SK-N-MC (cell line): ENCODE results near the gene SLC22A17.

Experiments used
- DNase-seq: peaks from one replicate; pipeline ENCODE4 v3.0.0-alpha.2; 2011; ENCODE audit warnings: low read depth, low spot score
- H3K27ac ChIP-seq: fragments of 200-600 bp; sonication (generic); 2 replicates; pipeline ENCODE4 v1.5.1; 2016; ENCODE audit warnings: mixed run types
- H3K36me3 ChIP-seq: fragments of 200-600 bp; sonication (generic); 2 replicates; pipeline ENCODE4 v1.6.1; 2017; ENCODE audit warnings: antibody characterized with exemption, low read length, mixed read lengths; ENCODE audit not compliant: insufficient read depth
- H3K4me3 ChIP-seq: fragments of 200-600 bp; sonication (generic); 2 replicates; pipeline ENCODE4 v1.5.1; 2016
- H3K9ac ChIP-seq: fragments of 200-600 bp; sonication (generic); 2 replicates; pipeline ENCODE4 v1.8.0; 2017; ENCODE audit warnings: mixed run types, mixed read lengths; ENCODE audit not compliant: insufficient read length
- H3K9me3 ChIP-seq: fragments of 200-600 bp; sonication (generic); 2 replicates; pipeline ENCODE4 v1.6.1; 2017; ENCODE audit warnings: low read depth, mild to moderate bottlenecking, antibody characterized with exemption, low read length, moderate library complexity, mixed read lengths
- EZH2 ChIP-seq: fragments of 200-600 bp; sonication (generic); IDR thresholded peaks from one replicate; pipeline ENCODE4 v1.6.1; 2017; ENCODE audit warnings: antibody characterized with exemption
- FOXP2 ChIP-seq: optimal IDR thresholded peaks from 2 replicates; pipeline ENCODE3; 2011; ENCODE audit warnings: mild to moderate bottlenecking, moderate library complexity; ENCODE audit not compliant: insufficient read depth; ENCODE audit errors: extremely low read length, control extremely low read depth
- POLR2AphosphoS5 ChIP-seq: IDR thresholded peaks from 2 replicates; pipeline ENCODE4 v1.6.1; 2012; ENCODE audit warnings: mild to moderate bottlenecking, low read depth, low read length, borderline replicate concordance

SLC22A17 gene

DNA sequence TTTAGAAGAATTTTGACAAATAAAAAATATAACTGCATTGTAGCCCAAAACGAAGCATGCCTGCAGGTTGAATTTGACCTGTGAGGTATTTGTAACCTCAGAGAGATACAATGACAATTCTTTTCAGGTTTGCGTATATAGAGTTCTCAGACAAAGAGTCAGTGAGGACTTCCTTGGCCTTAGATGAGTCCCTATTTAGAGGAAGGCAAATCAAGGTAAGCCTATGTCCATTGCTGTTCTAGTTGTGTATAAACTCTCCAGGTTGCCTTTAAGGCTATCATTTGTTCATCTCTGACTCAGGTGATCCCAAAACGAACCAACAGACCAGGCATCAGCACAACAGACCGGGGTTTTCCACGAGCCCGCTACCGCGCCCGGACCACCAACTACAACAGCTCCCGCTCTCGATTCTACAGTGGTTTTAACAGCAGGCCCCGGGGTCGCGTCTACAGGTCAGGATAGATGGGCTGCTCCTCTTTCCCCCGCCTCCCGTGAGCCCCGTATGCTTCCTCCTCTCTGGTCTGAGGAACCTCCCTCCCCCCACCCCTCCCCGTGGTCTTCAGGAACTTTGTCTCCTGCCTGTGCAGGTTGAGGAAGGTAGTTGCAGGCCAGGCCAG lies 28.7 kb downstream of the SLC22A17 start:
- H3K9me3 ChIP-seq, result no peaks in the 10 kb centered on the region
- H3K4me3 ChIP-seq, result no peak overlapping the region
- no peak for DNase-seq
- H3K9ac ChIP-seq, result no peak overlapping the region
- TF ChIP-seq POLR2AphosphoS5 (no peak), FOXP2 (no peak), EZH2 (no peak)
- no peak overlapping the region for H3K27ac ChIP-seq
- H3K36me3 ChIP-seq, result peaks cover 47% of the 10 kb centered on the region

DNA sequence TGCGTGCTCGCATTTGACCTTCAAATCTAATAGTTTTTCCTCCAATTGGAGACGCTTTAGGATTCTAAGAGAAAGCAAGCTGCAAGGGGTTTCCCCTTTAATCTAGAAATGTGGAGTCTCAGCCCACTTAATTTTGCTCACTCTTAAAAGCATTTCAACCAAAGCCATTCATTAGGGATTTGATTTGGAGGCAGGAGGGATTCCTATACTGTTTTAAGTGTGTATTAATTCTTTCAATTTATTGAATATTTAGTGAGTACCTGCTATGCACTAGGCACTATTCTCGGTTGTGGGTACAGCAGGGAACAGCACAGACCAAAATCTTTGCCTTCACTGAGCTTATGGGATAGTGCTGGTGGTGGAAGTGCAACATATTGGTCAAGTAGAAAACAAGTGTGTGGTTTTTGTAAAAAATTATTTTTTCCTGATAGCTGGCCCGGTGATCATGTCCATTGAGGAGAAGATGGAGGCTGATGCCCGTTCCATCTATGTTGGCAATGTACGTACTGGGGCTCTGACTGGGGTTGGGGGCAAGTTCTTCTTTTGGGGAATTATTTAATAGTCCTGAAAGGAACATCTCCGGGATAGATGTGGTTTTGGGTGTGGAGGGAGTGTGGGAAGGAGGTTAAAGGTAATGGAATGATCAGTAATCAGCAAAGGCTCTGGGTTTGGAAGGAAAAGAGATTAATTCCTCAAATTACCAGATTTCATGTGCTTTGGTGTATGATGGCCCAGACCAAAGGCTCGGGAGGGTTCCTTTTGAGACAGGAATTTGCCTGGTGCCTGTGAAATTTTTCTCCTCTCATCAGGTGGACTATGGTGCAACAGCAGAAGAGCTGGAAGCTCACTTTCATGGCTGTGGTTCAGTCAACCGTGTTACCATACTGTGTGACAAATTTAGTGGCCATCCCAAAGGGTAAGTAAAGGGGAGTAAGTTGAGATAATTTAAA lies 29.8 kb downstream of the SLC22A17 start:
- Histone ChIP-seq H3K27ac (peak overlapping the region; percentile 88), H3K36me3 (peaks cover 47% of the 10 kb centered on the region), H3K9me3 (no peaks in the 10 kb centered on the region), H3K9ac (peak overlapping the region; percentile 99), H3K4me3 (peak overlapping the region; percentile 99)
- no peak for TF ChIP-seq POLR2AphosphoS5
- DNase-seq, result no peak

DNA sequence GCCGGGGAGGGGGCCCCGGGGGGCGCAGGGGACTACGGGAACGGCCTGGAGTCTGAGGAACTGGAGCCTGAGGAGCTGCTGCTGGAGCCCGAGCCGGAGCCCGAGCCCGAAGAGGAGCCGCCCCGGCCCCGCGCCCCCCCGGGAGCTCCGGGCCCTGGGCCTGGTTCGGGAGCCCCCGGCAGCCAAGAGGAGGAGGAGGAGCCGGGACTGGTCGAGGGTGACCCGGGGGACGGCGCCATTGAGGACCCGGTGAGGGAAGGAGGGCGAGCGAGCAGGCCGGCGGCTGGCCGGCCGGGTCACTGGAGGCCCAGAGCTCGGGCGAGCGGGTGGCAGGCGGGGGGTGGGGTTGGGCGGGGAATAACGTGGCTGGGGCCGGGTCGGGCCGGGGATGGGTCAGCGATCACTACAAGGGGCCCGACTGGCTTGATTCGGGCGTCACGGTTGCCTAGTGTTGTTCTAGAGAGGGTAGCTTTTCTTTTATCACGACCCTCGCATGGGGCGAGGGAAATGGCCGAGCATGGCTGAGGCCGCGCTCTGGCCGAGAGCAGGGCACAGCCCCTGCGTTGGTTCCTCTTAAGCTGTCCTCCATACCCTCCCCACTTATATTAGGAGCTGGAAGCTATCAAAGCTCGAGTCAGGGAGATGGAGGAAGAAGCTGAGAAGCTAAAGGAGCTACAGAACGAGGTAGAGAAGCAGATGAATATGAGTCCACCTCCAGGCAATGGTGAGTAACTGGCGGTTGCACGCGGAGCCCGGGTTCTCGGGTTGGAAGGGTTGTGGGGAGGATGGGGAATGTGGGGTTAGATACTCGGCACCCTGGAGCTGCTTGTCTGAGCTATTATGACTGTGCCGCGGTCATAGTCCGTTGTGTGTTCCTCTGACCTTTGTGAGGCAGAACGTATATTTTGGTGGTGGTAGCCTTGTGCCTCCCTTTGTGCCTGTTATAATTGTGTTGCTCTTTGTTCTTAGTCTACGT lies 30.8 kb downstream of the SLC22A17 start:
- DNase-seq, result no peak

DNA sequence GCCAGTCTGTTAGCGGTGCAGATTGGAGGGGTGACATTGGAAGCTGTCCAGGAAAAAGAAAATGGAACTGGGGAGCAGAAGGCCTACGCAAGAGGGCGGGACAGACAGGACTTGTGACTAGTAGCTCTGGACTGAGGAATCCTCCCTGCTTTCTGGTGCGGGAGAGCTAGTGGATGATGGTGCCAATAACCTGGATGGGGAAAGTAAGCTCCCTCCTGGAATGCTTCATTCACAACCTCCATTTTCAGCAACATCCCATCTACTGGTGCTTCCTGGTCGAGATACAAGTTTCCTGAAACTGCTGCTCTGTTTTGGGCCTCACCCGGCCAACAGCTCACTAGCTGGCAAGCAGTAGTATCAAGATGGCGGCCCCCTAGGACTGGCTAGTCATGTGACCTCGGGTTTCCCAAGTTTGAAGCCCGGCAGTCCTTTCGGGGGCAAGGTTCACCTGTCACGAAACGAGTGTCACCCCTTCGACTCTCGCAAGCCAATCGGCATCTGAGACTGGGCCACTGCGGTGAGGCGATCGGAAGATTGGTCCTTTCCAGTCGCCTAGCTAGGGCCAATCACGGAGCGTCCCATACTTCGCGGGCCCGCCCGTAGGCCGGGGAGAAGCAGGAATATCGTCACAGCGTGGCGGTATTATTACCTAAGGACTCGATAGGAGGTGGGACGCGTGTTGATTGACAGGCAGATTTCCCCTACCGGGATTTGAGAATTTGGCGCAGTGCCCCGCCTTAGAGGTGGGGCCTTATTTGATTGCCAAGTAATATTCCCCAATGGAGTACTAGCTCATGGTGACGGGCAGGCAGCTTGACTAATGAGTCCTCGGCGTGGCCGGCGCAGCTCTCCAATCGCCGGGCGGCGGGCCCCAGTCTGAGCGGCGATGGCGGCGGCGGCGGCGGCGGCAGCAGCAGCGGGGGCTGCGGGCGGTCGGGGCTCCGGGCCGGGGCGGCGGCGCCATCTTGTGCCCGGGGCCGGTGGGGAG lies 31.8 kb downstream of the SLC22A17 start, which contains the start of gene PABPN1:
Gene PABPN1, plus strand, starts transcription at position 874 of the 988 bp plus-strand sequence. Its CDS starts 13 bp downstream, at position 887.
- TF ChIP-seq FOXP2, result no peak
- TF ChIP-seq POLR2AphosphoS5, result peak; percentile 86
- peak; percentile 99 for DNase-seq
- peak within 1 kb of the TSS; percentile 99 for H3K4me3 ChIP-seq
- H3K36me3 ChIP-seq, result peaks cover 43% of the 10 kb centered on the region
- peak within 1 kb of the TSS; percentile 94 for H3K27ac ChIP-seq
- no peaks in the 10 kb centered on the region for H3K9me3 ChIP-seq
- H3K9ac ChIP-seq, result peak within 1 kb of the TSS; percentile 99

More for the DNA sequence above, 30.8 kb downstream of the SLC22A17 start:
- peak overlapping the region; percentile 99 for H3K4me3 ChIP-seq
- peaks cover 47% of the 10 kb centered on the region for H3K36me3 ChIP-seq
- H3K9me3 ChIP-seq, result no peaks in the 10 kb centered on the region
- TF ChIP-seq EZH2 (no peak), FOXP2 (no peak), POLR2AphosphoS5 (peak; percentile 42; the same call in 1 of the 2 replicates)
- H3K9ac ChIP-seq, result peak overlapping the region; percentile 99
- H3K27ac ChIP-seq, result peak overlapping the region; percentile 88

DNA sequence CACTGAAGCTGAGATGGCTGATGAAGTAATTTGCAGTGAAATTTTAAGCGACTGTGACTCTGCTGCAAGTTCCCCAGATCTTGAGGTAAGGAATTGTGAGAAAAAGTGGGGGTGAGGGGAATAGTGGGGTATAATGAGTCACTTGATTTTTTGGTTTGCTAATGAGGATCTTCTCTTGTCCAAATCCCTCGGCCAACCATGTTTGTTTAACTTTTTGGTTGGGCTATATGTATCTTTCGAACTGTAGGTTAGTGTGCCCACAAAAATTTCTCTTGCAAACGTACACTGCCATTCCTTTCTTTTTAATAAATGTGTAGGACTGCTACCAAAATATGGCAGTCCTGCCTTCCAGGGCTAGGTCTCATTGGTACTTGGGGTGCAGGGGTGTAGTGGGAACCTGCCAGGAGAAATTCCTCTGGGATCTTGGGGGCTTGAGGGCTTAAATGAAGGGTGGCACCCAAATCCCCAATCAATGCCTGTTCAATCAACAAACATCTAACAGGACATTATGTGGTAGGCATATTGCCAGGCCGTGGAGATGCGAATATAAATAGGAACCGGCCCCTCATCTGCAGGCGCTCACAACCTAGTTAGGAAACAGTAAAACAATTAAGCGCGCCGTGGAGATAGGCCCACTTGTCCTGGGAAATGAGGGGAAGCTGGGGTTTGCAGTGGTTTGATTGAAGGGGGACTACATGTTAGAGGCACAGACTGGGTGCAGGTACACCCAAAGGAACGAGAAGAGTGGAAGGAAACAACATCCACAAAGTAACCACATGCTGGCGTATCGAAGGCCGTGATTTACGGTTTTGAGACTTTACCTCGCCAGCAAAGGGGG lies 32.7 kb downstream of the SLC22A17 start:
- Histone ChIP-seq H3K4me3 (peak overlapping the region; percentile 80), H3K9me3 (no peaks in the 10 kb centered on the region), H3K36me3 (peaks cover 37% of the 10 kb centered on the region), H3K9ac (peak overlapping the region; percentile 64), H3K27ac (peak overlapping the region; percentile 94)
- TF ChIP-seq FOXP2, result no peak
- no peak for TF ChIP-seq EZH2
- no peak for TF ChIP-seq POLR2AphosphoS5
- DNase-seq, result no peak

DNA sequence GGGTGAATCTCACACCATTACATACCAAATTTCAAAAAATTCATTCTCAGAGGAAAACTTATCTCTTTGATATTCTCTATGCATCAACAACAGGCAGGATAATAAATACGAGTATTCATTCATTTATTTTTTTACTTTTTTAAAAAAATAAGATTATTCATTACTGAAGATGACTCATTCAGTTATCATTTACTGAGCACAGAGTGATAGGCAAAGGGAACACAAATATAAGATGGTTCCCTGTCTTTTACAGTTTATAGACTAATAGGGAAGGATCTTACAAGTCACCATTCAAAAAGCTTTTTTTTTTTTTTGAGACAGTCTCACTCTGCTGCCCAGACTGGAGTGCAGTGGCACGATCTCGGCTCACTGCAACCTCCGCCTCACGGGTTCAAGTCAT lies 36.4 kb downstream of the SLC22A17 start:
- no peak for TF ChIP-seq POLR2AphosphoS5
- no peak for TF ChIP-seq FOXP2
- TF ChIP-seq EZH2, result no peak
- H3K36me3 ChIP-seq, result peaks cover 9% of the 10 kb centered on the region; the same call in 1 of the 2 replicates
- no peak for DNase-seq
- H3K27ac ChIP-seq, result no peak overlapping the region
- no peak overlapping the region for H3K4me3 ChIP-seq
- no peak overlapping the region for H3K9ac ChIP-seq
- no peaks in the 10 kb centered on the region for H3K9me3 ChIP-seq
